RWPE2 (cell line): ENCODE measurements around the gene ZNF747.

Experiments used
- ATAC-seq: fragments of 200-7000 bp; cut with Tn5 transposase; 3 replicates; pipeline ENCODE4 v1.9.1; 2021; ENCODE audit warnings: low read depth
- DNase-seq: peaks from one replicate; pipeline ENCODE4 v3.0.0-alpha.2; 2020; ENCODE audit warnings: low spot score
- H3K27ac ChIP-seq: fragments of 450-650 bp; 2 replicates; pipeline ENCODE4 v1.5.1; 2017; ENCODE audit warnings: mild to moderate bottlenecking; ENCODE audit not compliant: poor library complexity, severe bottlenecking
- H3K27me3 ChIP-seq: fragments of 250-450 bp; sonication (Bioruptor Pico); 2 replicates; pipeline ENCODE4 v1.5.1; 2021; ENCODE audit warnings: mild to moderate bottlenecking, moderate library complexity; ENCODE audit not compliant: insufficient read depth, poor library complexity, severe bottlenecking
- H3K36me3 ChIP-seq: fragments of 250-450 bp; sonication (Bioruptor Pico); 2 replicates; pipeline ENCODE4 v1.5.1; 2020; ENCODE audit warnings: low read depth, mild to moderate bottlenecking, moderate library complexity
- H3K4me1 ChIP-seq: fragments of 250-450 bp; sonication (Bioruptor Pico); 2 replicates; pipeline ENCODE4 v1.5.1; 2021; ENCODE audit warnings: mild to moderate bottlenecking, moderate library complexity; ENCODE audit not compliant: insufficient read depth, poor library complexity, severe bottlenecking
- H3K4me3 ChIP-seq: fragments of 250-450 bp; sonication (Bioruptor Pico); 2 replicates; pipeline ENCODE4 v1.5.1; 2021; ENCODE audit warnings: mild to moderate bottlenecking, moderate library complexity; ENCODE audit not compliant: severe bottlenecking
- H3K9me3 ChIP-seq: fragments of 250-450 bp; sonication (Bioruptor Pico); 2 replicates; pipeline ENCODE4 v1.5.1; 2021; ENCODE audit warnings: mild to moderate bottlenecking, moderate library complexity; ENCODE audit not compliant: severe bottlenecking
- CTCF ChIP-seq: fragments of 450-650 bp; IDR thresholded peaks from one replicate; pipeline ENCODE4 v1.5.1; 2017; ENCODE audit warnings: mild to moderate bottlenecking, moderate library complexity; ENCODE audit not compliant: poor library complexity, severe bottlenecking

ZNF747 gene

DNA sequence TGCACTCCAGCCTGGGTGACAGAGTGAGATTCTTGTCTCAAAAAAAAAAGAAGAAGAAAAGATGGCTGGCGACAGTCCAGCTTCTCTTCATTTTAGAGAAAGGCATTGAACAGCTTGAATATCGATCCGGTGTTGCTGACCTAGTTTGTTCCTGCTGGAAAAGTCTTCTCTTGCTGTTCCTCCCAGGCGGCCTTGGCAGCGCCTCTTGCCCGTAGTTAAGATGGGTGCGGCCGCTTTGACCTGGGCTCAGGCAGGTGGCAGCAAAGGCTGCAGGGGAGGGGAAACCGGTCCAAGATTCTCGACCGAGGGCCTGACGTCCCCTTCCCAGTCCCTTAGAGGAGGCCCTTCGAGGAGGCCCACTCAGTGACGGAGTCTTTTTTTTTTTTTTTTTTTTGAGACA lies 27.4 kb upstream of the ZNF747 start:
- no peak for ATAC-seq
- no peaks in the 10 kb centered on the region for H3K4me1 ChIP-seq
- no peak overlapping the region for H3K4me3 ChIP-seq
- no peaks in the 10 kb centered on the region for H3K36me3 ChIP-seq
- DNase-seq, result no peak
- no peak overlapping the region for H3K27ac ChIP-seq
- H3K9me3 ChIP-seq, result no peaks in the 10 kb centered on the region
- no peaks in the 10 kb centered on the region for H3K27me3 ChIP-seq
- TF ChIP-seq CTCF, result no peak

GRCh38 chr16:30561089-30561816 lies 26.6 kb upstream of the ZNF747 start:
- Histone ChIP-seq H3K27me3 (no peaks in the 10 kb centered on the region), H3K27ac (no peak overlapping the region), H3K4me1 (no peaks in the 10 kb centered on the region), H3K36me3 (peaks cover 2% of the 10 kb centered on the region; the same call in 1 of the 2 replicates), H3K9me3 (no peaks in the 10 kb centered on the region), H3K4me3 (no peak overlapping the region)
- DNase-seq, result no peak
- no peak for ATAC-seq
- TF ChIP-seq CTCF, result no peak

- Histone ChIP-seq H3K27ac (no peak overlapping the region), H3K4me3 (no peak overlapping the region), H3K27me3 (no peaks in the 10 kb centered on the region), H3K9me3 (no peaks in the 10 kb centered on the region), H3K36me3 (peaks cover 15% of the 10 kb centered on the region), H3K4me1 (no peaks in the 10 kb centered on the region)
- no peak for TF ChIP-seq CTCF
- ATAC-seq (no peak), DNase-seq (no peak)
These were observed 25.0 kb upstream of the ZNF747 start for GRCh38 chr16:30559690-30560089.

- Histone ChIP-seq H3K9me3 (no peaks in the 10 kb centered on the region), H3K27ac (no peak overlapping the region), H3K27me3 (no peaks in the 10 kb centered on the region), H3K4me3 (peak overlapping the region; percentile 68), H3K4me1 (no peaks in the 10 kb centered on the region), H3K36me3 (peaks cover 22% of the 10 kb centered on the region)
- DNase-seq, result no peak
- ATAC-seq, result no peak
- TF ChIP-seq CTCF, result no peak
These were observed 24.2 kb upstream of the ZNF747 start for GRCh38 chr16:30558789-30559377.
